ENCODE results near the gene ZNF124.

Gene ZNF124

DNA sequence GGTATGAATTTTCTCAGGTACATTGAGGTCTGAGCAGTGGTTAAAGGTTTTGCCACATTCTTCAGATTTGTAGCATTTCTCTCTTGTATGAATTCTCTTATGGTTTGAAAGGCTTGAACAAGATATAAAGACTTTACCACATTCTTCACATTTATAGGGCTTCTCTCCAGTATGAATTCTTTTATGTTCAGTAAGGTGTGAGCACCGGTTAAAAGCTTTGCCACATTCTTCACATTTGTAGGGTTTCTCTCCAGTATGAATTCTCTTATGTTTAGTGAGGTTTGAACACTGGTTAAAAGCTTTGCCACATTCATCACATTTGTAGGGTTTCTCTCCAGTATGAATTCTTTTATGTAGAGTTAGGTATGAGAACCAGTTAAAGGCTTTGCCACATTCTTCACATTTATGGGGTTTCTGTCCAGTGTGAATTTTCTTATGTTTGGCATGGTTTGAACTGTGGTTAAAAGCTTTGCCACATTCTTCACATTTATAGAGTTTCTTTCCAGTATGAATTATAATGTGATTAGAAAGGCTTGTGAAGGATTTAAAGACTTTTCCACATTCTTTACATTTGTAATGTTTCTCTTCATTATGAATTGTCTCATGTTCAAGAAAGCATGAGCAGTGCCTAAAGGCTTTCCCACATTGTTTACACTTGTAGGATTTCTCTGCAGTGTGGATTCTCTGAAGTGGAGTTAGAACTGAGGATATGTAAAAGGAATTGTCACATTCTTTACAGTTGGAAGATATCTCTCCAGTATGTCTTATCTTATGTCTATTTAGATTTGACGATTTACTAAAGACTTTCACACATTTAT, 18.4 kb upstream of the ZNF124 start:
- TF ChIP-seq CTCF (IDR thresholded peaks at IDR 0.05; ENCODE audit: borderline replicate concordance, control extremely low read depth, extremely low read depth, insufficient read depth, missing control alignments), result no peak
- no peak for DNase-seq (ENCODE audit: low spot score)
- in situ Hi-C loops (cut with MboI; ENCODE audit: low sequenced_read_pairs, unreplicated experiment), result no loop called here

GRCh38 chr1:247185667-247186066, 13.8 kb upstream of the ZNF124 start:
- TF ChIP-seq CTCF (IDR thresholded peaks at IDR 0.05; ENCODE audit: borderline replicate concordance, control extremely low read depth, extremely low read depth, insufficient read depth, missing control alignments), result no peak
- in situ Hi-C loops (cut with MboI; ENCODE audit: low sequenced_read_pairs, unreplicated experiment), result no loop called here
- DNase-seq (ENCODE audit: low spot score), result no peak

GRCh38 chr1:247184254-247184653, 12.4 kb upstream of the ZNF124 start:
- DNase-seq (ENCODE audit: low spot score), result no peak
- no peak for TF ChIP-seq CTCF (IDR thresholded peaks at IDR 0.05; ENCODE audit: borderline replicate concordance, control extremely low read depth, extremely low read depth, insufficient read depth, missing control alignments)
- in situ Hi-C loops (cut with MboI; ENCODE audit: low sequenced_read_pairs, unreplicated experiment), result no loop called here

DNA sequence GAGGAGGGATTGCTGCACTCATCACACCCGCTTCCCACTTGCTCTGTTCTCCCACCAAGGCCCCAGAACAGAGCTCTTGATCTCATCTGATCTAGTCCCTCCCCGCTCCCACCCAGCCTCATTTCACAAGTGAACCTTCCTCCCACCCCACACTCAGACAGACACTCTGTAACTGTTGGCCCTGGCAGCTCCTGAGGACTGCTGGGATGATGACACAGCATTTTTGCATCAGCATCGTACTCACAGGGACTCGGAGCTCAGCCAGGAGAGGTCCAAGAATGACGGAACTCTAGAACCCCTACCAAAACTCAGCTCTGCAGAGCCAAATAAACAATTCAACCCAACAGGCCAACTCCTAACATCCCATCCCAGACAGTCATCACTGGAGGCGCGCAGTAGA, 11.2 kb upstream of the ZNF124 start:
- in situ Hi-C loops (cut with MboI; ENCODE audit: low sequenced_read_pairs, unreplicated experiment), result no loop called here
- TF ChIP-seq CTCF (IDR thresholded peaks at IDR 0.05; ENCODE audit: borderline replicate concordance, control extremely low read depth, extremely low read depth, insufficient read depth, missing control alignments), result no peak
- DNase-seq (ENCODE audit: low spot score), result no peak

- no peak for DNase-seq (ENCODE audit: low spot score)
- no peak for TF ChIP-seq CTCF (IDR thresholded peaks at IDR 0.05; ENCODE audit: borderline replicate concordance, control extremely low read depth, extremely low read depth, insufficient read depth, missing control alignments)
- in situ Hi-C loops (cut with MboI; ENCODE audit: low sequenced_read_pairs, unreplicated experiment), result no loop called here
Measured at GRCh38 chr1:247180581-247180980, 8.8 kb upstream of the ZNF124 start.

GRCh38 chr1:247177755-247178154, 5.9 kb upstream of the ZNF124 start:
- DNase-seq (ENCODE audit: low spot score), result no peak
- TF ChIP-seq CTCF (IDR thresholded peaks at IDR 0.05; ENCODE audit: borderline replicate concordance, control extremely low read depth, extremely low read depth, insufficient read depth, missing control alignments), result no peak
- in situ Hi-C loops (cut with MboI; ENCODE audit: low sequenced_read_pairs, unreplicated experiment), result no loop called here

Data from GM13976 (cell line).